H1 (cell line): ENCODE measurements around the gene KLHDC4.

Experiments
- CEBPB ChIP-seq: IDR thresholded peaks from 2 replicates; pipeline ENCODE4 v1.6.1; 2012; ENCODE audit warnings: low read depth, low read length
- ZNF274 ChIP-seq: IDR thresholded peaks from 2 replicates; pipeline ENCODE4 v1.7.0; 2012; ENCODE audit warnings: low read length, borderline replicate concordance; ENCODE audit errors: extremely low read depth
- TF ChIP-seq, protein P1 (sequence below), 3 experiments: IDR thresholded peaks; 1 replicate in 2 of 3; 2 replicates in 1 of 3; pipeline versions ENCODE4 v1.5.1 to v1.6.1; 2011; ENCODE audit warnings: low read length in 3 of 3, mild to moderate bottlenecking in 3 of 3, inconsistent platforms in 2 of 3, low read depth in 1 of 3, moderate library complexity in 1 of 3; ENCODE audit not compliant: insufficient read depth in 1 of 3; ENCODE audit errors: control extremely low read depth in 1 of 3
- TF ChIP-seq, protein P2 (sequence below): IDR thresholded peaks from 2 replicates; pipeline ENCODE4 v1.6.1; 2011; ENCODE audit warnings: low read length, improper control_type of control experiment

DNA sequence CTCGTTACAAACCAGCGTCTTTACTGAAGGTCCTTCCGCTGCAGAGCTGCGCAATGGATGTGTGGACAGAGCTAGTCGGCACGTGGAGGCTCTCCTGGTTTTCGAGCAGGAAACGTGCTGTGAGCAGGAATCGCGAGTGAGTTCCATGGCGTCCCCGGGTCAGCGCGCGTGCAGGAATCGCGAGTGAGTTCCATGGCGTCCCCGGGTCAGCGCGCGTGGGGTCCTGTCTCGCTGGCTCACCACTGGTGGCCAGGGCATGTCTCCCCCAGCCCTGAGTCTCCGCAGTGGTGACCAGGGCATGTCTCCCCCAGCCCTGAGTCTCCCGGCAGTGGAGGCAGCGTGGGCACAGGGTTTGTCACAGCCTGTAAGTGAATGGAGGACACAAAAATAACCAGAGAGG is 62.7 kb downstream of the KLHDC4 start:
- no peak for TF ChIP-seq ZNF274
- TF ChIP-seq, protein P1, sequence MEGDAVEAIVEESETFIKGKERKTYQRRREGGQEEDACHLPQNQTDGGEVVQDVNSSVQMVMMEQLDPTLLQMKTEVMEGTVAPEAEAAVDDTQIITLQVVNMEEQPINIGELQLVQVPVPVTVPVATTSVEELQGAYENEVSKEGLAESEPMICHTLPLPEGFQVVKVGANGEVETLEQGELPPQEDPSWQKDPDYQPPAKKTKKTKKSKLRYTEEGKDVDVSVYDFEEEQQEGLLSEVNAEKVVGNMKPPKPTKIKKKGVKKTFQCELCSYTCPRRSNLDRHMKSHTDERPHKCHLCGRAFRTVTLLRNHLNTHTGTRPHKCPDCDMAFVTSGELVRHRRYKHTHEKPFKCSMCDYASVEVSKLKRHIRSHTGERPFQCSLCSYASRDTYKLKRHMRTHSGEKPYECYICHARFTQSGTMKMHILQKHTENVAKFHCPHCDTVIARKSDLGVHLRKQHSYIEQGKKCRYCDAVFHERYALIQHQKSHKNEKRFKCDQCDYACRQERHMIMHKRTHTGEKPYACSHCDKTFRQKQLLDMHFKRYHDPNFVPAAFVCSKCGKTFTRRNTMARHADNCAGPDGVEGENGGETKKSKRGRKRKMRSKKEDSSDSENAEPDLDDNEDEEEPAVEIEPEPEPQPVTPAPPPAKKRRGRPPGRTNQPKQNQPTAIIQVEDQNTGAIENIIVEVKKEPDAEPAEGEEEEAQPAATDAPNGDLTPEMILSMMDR (IDR thresholded peaks at IDR 0.05; ENCODE audit: control extremely low read depth in 1 of 3, insufficient read depth in 1 of 3, low read depth in 1 of 3, low read length in 3 of 3) = no peak
- TF ChIP-seq CEBPB = no peak
- TF ChIP-seq, protein P2, sequence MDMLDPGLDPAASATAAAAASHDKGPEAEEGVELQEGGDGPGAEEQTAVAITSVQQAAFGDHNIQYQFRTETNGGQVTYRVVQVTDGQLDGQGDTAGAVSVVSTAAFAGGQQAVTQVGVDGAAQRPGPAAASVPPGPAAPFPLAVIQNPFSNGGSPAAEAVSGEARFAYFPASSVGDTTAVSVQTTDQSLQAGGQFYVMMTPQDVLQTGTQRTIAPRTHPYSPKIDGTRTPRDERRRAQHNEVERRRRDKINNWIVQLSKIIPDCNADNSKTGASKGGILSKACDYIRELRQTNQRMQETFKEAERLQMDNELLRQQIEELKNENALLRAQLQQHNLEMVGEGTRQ = no peak
